Measurements from ENCODE around the gene TBCD.
A peak's percentile ranks its signal among the peaks of the same experiment; 100 is the strongest.
"Not testable (repeated sequence)": the region's sequence is repeated elsewhere in the genome, so short reads cannot be mapped to it uniquely, and the experiment has no call there.

Gene TBCD

GRCh38 chr17:82767041-82767754, 15.3 kb downstream of the TBCD start:
- no peak for DNase-seq

- DNase-seq = no peak
These were observed 17.2 kb downstream of the TBCD start for GRCh38 chr17:82769041-82769440.

GRCh38 chr17:82772026-82772425, 20.2 kb downstream of the TBCD start:
- DNase-seq = no peak

- DNase-seq = not testable (repeated sequence)
These were observed 22.6 kb downstream of the TBCD start for GRCh38 chr17:82774456-82774855.

- DNase-seq = no peak
These were observed 23.3 kb downstream of the TBCD start for GRCh38 chr17:82775001-82775823.

GRCh38 chr17:82776454-82776853, 24.6 kb downstream of the TBCD start:
- no peak for DNase-seq

- DNase-seq = not testable (repeated sequence)
These were observed 26.0 kb downstream of the TBCD start for GRCh38 chr17:82777778-82778375.

- no peak for DNase-seq
These were observed 27.7 kb downstream of the TBCD start for GRCh38 chr17:82779541-82779940.

- DNase-seq = no peak
These were observed 28.3 kb downstream of the TBCD start for GRCh38 chr17:82780195-82780594.

- no peak for DNase-seq
These were observed 29.4 kb downstream of the TBCD start for GRCh38 chr17:82780971-82781893.

GRCh38 chr17:82781894-82782274, 30.0 kb downstream of the TBCD start:
- peak; percentile 48 for DNase-seq

- no peak for DNase-seq
These were observed 30.9 kb downstream of the TBCD start for GRCh38 chr17:82782657-82783207.

- DNase-seq = no peak
These were observed 31.6 kb downstream of the TBCD start for GRCh38 chr17:82783498-82783897.

- DNase-seq = not testable (repeated sequence)
These were observed 33.7 kb downstream of the TBCD start for GRCh38 chr17:82785581-82785980.

- DNase-seq = no peak
These were observed 34.6 kb downstream of the TBCD start for GRCh38 chr17:82786427-82786826.

- DNase-seq = no peak
These were observed 35.4 kb downstream of the TBCD start for GRCh38 chr17:82787081-82787848.

- DNase-seq = no peak
These were observed 36.5 kb downstream of the TBCD start for GRCh38 chr17:82788206-82789001.

- no peak for DNase-seq
These were observed 37.3 kb downstream of the TBCD start for GRCh38 chr17:82789051-82789592.

GRCh38 chr17:82789806-82790205, 37.9 kb downstream of the TBCD start:
- no peak for DNase-seq

GRCh38 chr17:82790391-82790790, 38.5 kb downstream of the TBCD start:
- DNase-seq = no peak
